NCI-H510A (cell line): ENCODE measurements around the gene CFAP43.

Experiments
- DNase-seq: peaks from one replicate; lab custom pipeline; 2025; lab: John Stamatoyannopoulos, UW

CFAP43 gene

DNA sequence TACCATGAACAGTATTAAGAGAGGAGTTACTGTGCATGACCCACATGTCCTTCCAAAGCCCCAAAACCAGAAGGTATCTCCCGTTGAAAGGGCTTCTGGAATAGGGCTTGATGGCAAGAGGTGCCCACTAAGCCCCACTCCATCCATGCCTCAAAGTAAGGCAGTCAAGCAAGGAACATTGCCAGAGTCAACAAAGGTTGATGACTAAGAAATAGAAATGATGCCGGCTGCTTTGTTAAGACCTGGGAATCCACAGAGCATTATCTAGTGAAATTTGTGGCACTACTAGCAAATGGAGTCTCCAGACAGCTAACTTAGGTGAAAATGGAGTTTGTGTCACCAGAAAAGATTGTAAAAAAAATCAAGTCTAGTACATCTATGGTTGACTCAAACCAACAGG, 104.0 kb downstream of the CFAP43 start:
- DNase-seq, result no peak

DNA sequence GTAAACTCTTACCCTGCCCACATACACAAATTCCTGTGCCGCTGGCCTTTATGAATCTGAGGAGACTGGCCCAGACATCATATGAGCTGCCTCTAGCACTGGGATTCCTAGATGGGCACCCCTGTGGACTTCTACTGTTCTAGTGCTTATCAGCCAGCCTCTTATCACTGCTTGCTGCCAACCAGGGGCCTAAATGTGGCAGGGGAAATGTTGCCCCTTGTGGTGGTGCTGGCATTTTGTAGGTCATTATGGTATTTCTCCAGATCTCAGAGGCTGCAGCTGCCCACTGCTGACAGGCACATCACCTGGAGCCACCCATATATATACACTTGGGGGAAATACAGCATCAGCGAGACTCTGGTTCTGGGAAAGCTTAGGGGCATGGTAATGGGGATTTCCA, 104.8 kb downstream of the CFAP43 start:
- no peak for DNase-seq

DNA sequence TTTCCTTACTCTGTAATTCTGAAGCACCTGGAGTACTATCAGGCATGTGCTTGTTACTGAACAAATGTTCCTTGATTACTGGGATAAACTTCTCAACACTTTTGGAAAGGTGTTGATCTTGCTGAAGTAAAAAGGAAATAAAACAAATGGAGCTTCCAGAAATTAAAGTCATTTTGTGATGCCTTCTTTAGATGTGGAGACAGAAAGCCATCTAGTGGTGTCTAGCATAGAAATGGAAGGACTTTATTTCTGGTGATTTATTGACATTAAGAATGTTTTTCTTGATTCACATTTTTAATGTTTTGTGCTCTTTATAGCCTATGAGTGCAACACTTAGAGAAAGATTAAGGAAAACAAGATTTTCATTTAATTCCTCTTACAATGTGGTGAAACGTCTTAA, 108.8 kb downstream of the CFAP43 start:
- no peak for DNase-seq

DNA sequence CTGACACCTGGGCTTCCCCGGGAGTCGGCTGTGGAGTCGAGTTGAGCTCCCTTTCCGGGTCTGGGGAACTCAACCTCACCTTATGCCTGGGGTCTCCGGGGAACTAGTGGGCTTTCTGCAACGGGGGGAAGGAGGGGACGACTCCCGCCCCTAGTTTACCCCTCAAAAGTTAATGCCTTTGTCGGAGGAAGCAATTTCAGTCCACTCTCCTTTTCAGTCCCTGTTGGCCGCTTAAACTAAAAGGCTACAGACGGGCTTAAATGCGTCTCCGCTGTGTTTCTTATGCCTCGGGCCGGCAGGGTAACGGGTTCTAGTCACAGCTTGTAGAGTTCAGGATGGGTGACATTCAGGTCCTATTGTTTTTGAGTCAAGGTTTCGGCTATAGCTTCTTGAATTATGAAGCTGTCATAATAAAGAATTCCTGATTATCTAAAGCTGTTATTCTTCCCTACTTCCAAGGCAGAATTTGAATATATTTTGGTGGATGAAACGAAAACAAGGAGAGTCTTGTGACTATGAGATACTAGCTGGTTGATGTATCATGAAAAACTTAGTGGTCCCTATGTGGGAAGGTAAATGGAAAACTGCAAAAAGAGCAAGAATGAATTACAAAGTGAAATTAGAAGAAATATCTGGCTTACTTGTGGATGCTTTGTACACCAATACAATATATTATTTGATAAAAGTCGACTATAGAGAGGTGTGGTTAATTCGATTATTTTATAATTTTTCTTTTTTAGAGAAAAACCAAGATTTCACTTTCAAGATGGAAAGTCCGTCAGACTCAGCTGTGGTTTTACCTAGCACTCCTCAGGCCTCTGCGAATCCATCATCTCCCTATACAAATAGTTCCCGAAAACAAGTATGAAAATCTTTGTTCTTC, 109.7 kb downstream of the CFAP43 start:
- no peak for DNase-seq

DNA sequence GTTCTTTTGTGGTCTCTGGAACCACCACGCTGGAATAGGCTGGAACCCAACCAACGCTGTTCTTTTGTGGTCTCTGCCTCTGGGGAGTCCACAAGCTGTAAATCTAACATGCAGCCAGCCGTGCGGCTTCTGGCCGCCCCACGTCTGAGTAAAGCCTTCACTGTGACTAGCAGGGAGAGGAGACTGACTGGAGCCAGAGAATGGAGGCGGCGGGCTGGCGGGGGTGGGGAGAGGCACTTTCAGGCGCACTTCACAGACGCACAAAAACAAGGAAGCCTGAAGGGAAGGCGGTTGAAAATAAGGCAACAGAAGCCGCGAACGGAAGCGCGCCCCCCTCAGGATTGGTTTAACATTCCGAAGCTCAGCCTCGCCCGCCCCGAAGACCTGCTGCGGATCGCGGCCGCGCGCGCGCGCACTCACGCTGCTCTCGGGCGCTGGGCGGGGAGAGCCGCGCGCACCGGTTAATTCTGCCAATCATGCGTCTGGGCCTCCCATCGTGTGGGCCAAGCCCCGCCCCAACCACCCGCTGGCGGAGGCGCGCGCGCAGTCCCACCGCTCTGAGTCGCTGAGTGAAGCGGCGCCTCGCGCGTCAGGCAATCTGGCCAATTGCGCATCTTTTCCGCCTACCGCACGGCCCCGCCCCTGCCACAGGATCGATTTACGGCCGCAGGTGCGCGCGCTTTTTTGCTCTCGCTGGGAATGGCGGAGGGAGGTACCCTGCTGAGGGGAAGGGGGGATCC, 110.5 kb downstream of the CFAP43 start, which contains the start of gene SFR1:
TSS of gene SFR1 (plus strand) at position 687 of the 740 bp plus-strand sequence. CDS start at position 700, 13 bp downstream.
- peak; percentile 100 for DNase-seq

DNA sequence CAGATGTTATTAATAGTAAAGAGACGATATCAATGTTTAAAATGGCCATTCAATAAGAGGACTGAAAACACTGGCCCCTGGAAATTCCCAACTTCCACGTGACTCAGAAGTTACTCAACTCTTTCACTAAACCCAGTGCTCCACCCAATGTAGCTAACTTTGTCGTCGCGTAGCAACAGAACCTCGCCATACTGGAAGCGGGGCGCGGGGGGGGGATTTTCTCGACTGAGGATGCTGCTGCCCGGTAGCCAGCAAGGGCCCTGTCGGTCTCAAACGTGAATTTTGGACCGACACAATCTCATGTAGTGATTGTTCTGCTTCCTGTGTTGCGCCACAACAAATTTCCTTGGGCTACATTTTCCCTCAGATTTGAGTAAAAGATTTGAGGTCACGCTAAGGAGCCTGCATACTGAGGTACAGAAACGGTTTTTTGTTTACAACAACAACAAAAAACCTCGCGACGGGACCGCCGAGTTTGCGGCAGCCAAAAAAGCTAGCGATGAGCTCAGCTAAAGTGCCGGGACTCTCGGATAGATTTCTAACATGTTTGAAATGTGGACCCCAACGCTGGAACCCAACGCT, 111.2 kb downstream of the CFAP43 start:
- peak; percentile 87 for DNase-seq

DNA sequence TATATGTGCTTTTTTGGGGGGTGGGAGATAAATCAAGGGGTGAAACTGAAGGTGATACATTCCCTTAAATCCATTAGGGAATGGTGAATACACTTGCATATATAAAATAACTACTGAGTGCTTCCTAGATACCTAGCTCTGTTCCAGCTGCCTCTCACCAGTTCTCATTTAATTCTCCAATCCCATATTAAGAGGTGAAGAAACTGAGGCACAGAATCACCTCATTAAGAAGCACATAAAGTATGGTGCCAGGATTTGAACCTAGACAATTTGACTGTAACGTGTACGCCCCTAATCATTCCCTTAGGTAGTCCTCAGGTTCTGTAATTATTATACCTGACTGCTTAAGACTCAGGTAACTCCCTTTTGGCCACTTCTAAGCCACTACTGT, 111.7 kb downstream of the CFAP43 start:
- DNase-seq, result no peak

DNA sequence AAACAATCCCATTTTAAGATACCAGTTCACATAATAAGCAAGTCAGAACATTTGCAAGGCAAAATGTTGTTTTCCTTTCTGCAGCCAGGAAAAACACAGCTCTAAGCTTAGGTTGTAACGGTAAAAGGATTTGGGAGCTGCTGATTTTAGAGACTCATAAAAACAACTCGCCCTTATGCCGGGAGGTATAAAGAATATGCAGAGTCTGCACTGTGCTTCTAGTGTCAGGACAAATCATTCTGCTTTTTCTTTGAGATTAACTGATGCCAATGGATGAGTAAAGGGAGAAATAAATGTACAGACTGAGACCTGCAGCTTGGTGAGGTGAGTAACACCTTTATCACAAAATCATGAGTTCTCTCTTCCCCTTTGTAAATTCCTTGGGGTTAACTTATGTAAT, 112.2 kb downstream of the CFAP43 start:
- no peak for DNase-seq

DNA sequence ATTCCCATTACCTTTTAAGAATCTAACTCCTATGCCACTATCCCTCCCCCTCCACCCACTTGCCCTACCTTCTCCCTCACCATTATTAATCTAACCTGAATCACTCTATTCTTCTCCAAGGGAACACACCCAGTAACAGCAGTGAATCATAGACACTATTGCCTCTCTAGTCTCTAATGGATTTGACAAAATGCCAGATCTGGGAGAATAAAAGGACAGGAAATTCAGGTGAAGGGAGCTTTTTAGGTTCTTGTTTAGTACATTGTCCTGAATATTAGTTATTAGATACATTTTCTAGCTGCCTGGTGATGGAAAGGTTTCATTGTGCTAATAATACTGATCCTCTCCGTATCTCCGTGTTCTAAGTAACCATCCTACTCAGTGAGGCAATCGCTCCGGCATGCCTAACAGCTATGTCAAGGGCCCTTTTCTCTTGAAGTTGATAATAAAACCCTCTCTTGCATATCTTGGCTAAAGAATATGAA, 114.3 kb downstream of the CFAP43 start:
- no peak for DNase-seq

DNA sequence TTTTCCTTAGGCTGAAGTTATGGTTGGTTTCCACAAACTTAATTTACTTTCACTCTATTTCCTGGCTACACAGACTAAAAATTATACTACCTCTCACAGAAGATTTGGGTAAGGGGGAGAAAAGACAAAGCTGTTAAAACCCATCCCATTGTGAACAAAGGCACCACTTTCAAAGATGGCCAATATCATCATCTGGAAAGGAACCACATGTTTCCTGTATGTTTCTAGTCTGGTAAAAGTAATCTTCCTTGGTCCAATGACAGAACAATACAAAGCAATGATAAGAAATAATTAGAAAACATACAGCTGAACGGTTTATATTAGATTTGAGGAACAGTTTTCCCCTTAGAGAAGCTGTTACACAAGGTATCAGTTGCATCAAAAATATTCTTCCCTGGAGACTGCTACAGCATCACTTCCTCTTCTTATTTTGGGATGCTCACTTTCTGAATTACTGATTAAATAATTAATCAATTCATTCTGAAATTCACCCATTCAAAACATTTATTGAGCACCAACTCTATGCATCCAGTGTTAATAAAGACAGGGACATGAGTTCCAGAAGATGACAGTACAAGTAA, 118.7 kb downstream of the CFAP43 start:
- DNase-seq, result no peak

DNA sequence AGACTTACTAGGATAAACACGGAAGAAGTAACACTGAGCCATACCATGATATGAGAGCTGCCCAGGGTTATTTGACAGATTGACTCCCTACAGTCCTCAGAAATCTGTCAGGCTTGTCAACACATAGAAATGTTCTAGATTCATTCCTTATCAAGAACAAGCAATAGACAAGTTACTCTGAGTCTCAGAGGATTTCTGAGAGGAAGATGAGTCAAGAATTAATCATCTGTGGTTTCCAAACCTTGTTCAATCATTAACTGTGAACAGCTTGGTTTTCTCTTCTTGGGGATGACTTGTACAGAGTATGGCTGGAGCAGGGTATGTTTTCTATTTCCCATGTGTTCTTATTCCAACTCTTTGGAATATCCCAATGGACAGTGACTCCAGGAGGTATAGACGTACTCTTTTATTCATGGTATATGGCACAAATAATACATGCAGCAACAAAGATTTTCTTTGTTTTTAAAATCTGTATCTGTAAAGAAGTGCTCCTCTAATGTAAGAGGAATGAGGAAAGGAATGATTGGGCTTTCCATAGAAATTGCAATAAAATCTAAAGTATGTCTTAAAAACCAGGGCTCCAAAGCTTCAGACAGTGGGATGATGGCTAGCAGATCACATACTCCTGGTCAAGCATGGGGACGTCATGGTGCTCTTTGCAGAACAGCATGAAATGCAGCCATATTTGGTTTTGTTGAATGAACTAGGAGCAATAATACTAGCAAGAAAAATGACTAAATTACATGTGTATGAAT, 122.1 kb downstream of the CFAP43 start:
- DNase-seq, result no peak

DNA sequence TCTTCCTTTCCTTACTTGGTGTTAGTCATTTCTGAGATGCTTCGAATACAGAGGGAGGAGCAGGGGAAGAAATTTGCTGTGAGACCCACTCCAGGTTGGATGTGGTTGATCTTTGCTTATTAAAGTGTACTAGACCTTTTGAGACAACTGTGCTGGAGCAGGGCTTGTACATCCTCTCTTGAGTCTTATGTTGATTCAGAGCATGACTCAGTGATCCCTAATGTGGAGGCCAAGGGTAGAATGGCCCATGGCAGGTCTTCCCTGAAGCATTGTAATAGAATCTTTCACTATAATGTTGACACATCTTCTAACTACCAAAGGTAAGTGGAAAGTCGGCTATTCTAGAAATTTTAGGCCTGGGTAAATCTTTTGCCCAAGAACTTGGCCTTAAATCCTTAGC, 127.2 kb downstream of the CFAP43 start:
- no peak for DNase-seq

DNA sequence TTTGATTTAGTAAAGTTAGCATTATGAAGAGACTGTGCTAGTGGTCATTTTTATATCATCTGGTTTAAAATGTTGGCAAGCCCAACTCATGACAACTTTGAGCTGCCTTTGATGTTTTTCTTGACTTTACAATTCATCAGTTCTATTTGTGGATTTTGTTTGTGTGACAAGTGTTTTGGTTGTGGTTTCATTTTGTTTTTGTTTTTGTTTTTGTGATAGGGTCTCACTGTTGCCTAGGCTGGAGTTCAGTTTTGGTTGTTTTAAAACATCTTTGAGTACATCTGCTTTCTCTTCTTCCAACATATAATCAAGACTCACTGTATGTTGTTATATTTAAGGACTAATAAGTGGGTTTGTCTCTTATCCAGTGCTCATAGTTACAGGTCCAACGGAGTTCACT, 127.7 kb downstream of the CFAP43 start:
- no peak for DNase-seq

DNA sequence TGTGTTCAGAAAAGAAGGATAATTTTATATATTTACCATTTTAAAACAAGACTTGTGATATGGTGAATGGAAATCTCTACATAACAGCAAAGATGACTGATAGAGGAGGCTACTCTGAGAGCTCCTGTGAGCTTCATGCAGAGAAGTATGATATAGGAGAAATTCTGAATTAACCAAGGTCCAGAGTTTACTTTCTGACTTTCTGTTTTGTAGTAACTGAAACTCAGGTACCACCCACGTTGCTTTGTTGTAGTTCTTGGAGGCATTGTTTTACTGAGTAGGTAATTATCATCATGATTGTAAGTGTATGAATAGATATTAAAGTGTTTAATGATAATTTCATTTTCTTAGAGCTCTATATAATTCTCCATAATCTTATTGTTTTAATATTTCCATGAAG, 128.2 kb downstream of the CFAP43 start:
- no peak for DNase-seq

DNA sequence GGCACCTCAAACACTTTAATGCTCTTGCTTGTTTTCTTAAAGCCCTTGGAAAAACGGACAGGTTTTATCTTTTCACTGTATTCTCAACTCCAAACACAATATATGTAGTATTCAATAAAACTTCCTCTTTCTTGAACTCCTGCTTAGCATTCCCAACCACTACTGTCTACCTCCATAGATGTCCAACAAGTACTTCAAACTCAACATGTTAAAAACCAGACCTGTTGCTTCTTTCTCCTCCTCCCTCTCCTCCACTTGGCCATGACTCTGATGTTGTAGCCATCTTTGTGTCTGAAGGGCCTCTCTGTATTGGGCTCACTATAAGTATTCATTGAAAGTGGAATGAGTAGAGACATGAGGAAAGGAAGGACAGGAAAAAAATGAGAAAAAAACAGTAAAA, 130.3 kb downstream of the CFAP43 start:
- DNase-seq, result no peak

DNA sequence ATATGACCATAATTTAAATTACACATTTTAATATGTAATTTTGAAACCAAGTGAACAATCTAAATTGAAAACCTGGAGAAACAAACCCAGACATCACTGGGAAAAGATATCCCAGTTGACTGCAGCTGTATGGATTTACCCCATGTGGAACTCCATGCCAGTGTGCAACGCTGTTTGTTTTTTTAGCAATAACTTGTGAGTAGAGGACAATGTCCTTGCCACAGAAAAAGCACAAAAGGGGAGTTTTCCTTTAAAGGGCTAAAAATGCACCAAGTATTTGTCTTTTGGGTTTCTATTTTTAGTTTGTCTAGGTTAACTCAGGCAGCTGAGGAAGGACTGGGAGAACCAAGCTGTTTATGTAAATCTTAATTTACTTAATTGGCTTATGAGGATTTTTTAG, 131.4 kb downstream of the CFAP43 start:
- DNase-seq, result no peak

DNA sequence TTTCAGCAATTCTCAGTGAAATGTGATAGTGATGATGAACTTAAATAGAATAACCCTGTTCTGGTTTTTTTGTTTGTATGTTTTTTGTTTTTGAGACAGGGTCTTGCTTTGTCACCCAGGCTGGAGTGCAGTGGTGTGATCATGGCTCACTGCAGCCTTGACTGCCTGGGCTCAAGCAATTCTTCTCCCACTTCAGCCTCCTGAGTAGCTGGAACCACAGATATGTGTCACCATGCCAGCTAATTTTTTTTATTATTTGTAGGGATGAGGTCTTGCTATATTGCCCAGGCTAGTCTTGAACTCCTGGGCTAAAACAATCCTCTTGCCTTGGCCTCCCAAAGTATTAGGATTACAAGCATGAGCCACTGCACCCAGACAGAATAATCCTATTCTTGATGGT, 132.2 kb downstream of the CFAP43 start:
- no peak for DNase-seq

DNA sequence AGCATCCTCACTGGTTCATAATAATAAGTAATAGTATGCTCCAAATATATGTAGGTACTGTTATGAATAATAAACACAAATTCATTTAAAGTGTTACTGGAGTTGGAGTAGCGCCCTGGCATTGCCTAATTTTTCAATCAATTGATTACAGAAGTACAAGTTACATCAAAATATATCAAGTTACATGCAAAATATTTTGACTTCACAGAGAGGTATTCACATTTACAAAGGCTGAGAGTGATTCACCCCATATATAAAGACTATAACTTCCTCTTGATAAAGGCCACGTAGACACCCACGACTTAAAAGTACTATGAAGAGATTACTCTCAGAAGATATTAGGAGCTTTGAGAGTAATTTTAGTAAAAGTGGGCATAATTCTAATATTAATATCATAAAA, 132.9 kb downstream of the CFAP43 start:
- DNase-seq, result no peak

DNA sequence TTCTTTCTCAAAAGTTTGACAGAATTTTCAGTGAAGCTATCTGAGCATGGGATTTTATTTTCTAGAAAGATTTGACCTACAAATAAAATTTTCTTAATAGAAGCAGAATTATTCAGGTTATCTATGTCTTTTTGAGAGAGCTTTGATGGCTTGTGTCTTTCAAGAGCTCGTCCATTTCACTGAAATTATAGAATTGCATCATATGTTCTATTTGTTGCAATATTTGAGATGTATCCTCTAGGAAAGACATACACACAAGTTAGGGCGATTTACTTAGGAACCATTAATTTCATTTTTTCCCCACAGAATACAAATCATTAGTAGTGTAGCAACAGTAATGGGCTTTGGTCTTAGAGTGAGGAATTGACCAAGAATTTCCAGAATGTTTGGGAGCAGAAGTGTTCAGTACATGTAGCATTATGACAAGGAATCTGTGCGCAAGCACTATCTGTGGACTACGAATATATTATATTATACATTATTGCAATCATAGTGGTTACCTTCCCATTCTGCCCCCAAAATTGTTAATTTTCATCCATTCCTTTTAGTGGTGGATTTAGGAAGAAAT, 133.7 kb downstream of the CFAP43 start:
- no peak for DNase-seq

DNA sequence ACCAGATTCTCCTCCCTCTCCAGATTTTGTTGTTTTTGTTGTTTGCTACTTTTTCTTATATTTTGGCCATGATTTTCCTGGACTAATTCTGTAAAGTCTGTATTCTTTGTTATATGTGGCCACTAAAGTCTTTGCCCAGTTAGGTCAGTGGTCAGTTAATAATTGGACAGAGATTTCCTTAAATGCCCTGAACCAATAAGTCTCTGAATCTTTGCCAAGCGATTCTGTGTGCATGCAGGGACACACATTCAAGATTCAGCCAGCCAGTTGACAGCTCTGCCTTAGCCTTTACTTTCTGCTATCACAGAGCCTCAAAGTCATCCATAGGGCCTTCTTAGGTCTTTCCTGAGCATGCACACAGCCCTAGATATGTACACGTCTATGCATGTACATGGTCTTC, 135.5 kb downstream of the CFAP43 start:
- no peak for DNase-seq

DNA sequence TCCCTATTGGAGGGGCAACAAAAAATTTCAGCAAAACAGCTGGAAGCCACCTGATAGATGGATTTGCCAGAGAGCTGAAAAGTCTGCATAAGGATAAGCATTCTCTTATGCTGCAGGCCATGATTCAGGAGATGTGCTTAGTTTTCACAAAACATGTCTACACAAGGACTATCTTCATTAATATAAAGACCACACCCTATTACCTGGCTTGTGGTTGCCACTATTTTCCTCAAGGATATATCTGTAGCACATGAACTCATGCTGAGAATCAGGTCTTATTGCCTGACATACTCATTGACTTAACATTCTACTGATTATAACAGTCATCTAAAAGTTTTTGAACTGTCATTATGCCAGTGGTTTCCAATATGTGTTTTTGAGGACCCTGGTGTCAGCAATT, 139.4 kb downstream of the CFAP43 start:
- DNase-seq, result no peak
